Motor neuron (in vitro differentiated cells): ENCODE measurements around the gene NAV2. TPM values are rescaled to one million over a fixed set of nuclear protein-coding genes. Genes with fewer than 3 reads are reported as not detected.

ENCODE experiments used
- ATAC-seq, 8 experiments: fragments of 200-7000 bp; cut with Tn5 transposase; replicated peaks in 6 of 8; 2 replicates each; pipeline ENCODE4 v1.8.0; 2021; ENCODE audit warnings: mild to moderate bottlenecking in 8 of 8, moderate library complexity in 8 of 8
- H3K27ac ChIP-seq, 2 donors: fragments of 250-450 bp; sonication (Bioruptor Pico); 2 replicates each; pipeline ENCODE4 v1.9.0; 2021; ENCODE audit warnings: antibody characterized with exemption in 2 of 2, mild to moderate bottlenecking in 2 of 2, moderate library complexity in 1 of 2
- H3K4me1 ChIP-seq, 2 donors: fragments of 250-450 bp; sonication (Bioruptor Pico); replicated peaks in 1 of 2; 2 replicates each; pipeline ENCODE4 v1.6.1; 2021; ENCODE audit warnings: antibody characterized with exemption in 2 of 2, mild to moderate bottlenecking in 2 of 2, moderate library complexity in 1 of 2
- H3K4me3 ChIP-seq, 5 donors: fragments of 250-450 bp; sonication (Bioruptor Pico); 2 replicates each; pipeline ENCODE4 v1.9.0; 2021; ENCODE audit warnings: antibody characterized with exemption in 5 of 5, mild to moderate bottlenecking in 5 of 5, moderate library complexity in 4 of 5
- WGBS, 10 experiments: fragments of 450-650 bp; shearing (Covaris generic); methylation state at CpG; one replicate each; pipeline ENCODE4 v1.0.0; 2022; 5-methylcytosine and 5-hydroxymethylcytosine counted together
- in situ Hi-C, 9 experiments: fragments of 400-800 bp; cut with MboI; loops; one replicate each; pipeline ENCODE4 v1.15.0; 2021; ENCODE audit warnings: low sequenced_read_pairs in 9 of 9, low pct_unique_long_range_greater_than_20kb in 2 of 9; ENCODE audit not compliant: unreplicated experiment in 9 of 9
- total RNA-seq, 8 experiments: library from RNA; unstranded; fragments of 300-600 nt; gene quantifications; 2 replicates each; pipeline versions ENCODE4 v1.2.3 to v1.2.4, GENCODE V29; 2022

NAV2 gene
- total RNA-seq, 8 experiments from 2014 or later, result 0.54 to 23.0 (median 8.1) TPM

DNA sequence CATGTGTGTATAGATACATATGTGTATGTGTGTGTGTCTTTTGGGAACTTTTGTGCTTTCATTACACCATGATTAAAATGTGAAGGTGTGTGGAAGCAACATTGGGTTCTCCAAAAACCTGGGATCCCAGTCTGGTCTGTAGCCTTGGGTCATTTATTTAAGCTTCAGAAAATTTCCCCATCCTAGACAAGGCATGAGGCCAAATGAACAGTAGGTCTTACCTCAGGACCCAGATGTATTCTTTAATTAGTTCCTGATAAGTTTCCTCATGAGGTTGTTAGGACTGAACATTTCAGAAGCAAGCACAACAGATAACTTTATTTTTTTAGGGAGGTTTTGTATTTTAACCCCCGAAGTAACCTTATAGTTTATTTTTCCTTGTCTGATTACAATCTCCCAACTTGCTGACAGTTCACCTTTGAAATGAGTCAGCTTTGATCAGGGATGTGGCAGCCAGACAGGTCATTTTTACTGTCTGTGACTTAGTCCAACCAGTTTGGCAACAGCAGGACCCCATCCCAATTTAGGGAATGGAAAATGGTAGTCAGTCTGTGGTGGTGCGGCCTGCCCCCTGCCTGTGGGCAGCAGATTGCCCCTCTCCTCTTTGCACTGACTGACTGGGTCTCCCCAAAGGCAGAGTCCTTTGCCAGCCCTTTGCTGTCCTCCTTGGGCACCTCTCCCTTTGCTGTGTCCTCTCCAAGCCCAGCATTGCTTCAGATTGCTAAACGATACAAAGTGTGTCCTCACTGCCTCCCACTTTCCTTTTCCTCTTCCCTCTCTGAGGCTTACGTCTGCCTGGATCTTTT is 88.3 kb downstream of the NAV2 start:
- ATAC-seq, result no peak

DNA sequence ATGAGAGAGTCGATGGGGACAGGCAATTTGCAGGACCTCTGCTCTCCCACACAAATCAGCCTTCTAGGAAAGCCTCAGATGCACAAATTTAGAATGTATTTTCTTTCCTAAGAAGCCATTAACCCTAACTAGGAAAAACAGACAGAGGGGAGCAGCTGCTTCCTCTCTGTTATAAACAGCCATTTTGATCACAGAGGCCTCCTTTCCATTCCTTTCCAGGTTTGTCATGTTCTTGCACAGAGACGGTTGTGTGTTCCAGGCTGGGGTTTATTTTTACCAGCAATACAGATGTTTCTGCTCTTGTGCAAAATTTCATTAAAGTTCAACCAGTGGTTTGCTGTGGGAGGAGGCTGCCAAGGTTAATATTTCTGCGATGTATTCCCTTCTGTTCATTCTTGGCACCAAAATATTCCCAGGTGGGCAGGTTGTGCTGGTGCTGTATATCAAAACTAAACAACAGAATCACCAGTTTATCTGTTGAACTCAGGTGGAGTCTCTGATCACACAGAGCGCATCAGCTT is 90.2 kb downstream of the NAV2 start:
- in situ Hi-C loops, result no loop called here
- WGBS, 10 experiments, result 43 to 100% (median 78%) methylated on average over 1 to 4 of the region's 4 CpGs; no CpG with 5 or more reads in 3 of the 10 experiments
- Histone ChIP-seq H3K4me3 (no peak overlapping the region), H3K4me1 (peaks cover 32 to 46% of the 10 kb centered on the region in 2 donors), H3K27ac (peak overlapping the region in 1 of 2 donors; percentile 1)
- ATAC-seq, result no peak

More for the DNA sequence above, 88.3 kb downstream of the NAV2 start:
- Histone ChIP-seq H3K4me1 (peaks cover 22 to 32% of the 10 kb centered on the region in 2 donors), H3K4me3 (no peak overlapping the region), H3K27ac (no peak overlapping the region)
- 0 to 100% (median 71%) methylated on average over 1 to 4 of the region's 4 CpGs for WGBS, 10 experiments
- in situ Hi-C loops, result no loop called here

DNA sequence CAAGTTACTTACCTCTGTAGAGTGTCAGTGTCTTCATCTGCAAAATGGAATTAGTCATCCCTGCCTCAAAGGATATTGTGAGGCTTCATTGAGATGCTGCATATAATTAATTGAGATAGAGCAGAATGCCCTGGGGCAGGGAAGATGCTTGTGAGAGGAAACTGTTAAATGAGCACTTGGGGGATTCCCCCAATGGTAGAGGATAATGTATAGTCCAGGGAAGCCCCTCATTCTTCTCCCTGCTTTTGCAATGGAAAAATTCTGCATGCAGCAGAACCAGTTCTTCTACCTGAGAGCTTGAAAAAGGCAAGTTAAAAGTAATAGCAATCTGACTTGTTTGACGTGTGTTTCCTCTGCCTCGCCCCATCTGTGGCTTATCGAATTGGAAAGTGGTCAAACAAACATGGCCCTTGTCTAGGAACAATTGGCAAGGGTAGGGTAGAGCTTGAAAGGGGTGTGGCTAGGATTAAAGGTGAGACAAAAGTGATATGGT is 90.9 kb downstream of the NAV2 start:
- Histone ChIP-seq H3K27ac (no peak overlapping the region), H3K4me3 (no peak overlapping the region), H3K4me1 (peaks cover 37 to 52% of the 10 kb centered on the region in 2 donors)
- in situ Hi-C loops, result no loop called here
- no peak for ATAC-seq
- 60 to 100% (median 82%) methylated on average over 1 to 3 of the region's 3 CpGs; no CpG with 5 or more reads in 2 of the 10 experiments for WGBS, 10 experiments

DNA sequence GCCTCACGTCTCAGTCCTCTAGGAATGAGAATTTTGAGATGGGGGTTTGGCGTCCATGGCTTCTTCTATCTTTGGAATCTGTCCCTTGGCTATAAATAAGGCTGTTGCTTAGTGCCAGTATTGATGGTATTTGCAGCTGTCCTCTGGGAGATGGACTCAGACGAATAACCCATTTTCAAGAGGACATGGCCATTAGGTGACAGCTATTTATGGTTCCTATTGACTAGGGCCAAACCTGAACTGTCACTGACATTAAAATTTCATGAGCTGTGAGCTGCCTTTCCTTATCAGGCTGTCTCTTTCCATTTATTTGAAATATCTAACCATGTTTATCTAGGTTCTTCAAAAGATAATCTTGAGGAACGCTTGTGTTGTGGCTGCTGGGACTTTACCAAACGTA is 92.7 kb downstream of the NAV2 start:
- no peak for ATAC-seq
- Histone ChIP-seq H3K4me3 (no peak overlapping the region), H3K27ac (no peak overlapping the region), H3K4me1 (peaks cover 42 to 52% of the 10 kb centered on the region in 2 donors)
- in situ Hi-C loops, result no loop called here
- 20 to 100% (median 69%) methylated on average over 1 to 4 of the region's 5 CpGs; no CpG with 5 or more reads in 1 of the 10 experiments for WGBS, 10 experiments

DNA sequence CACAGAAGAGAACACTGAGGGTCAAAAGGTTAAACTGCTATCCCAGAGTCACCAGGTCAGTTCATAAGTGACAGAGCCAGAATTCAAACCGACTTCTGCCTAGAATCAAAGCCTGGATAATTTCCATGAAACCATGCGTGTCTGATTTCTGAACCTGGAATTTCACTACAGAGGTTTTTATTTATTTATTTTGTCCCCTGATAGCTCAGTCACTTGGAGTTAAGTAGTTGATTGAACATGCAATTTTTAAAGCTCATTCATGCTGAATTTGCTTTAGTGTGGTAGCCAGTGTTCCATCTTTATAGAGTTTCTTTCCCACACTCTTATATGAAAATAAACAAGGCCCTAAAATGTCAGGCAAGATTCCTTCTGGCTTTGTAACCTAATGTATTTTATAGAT is 93.2 kb downstream of the NAV2 start:
- WGBS, 10 experiments, result 33 to 100% (median 50%) methylated on average over 1 to 2 of the region's 2 CpGs; no CpG with 5 or more reads in 3 of the 10 experiments
- Histone ChIP-seq H3K4me1 (peaks cover 46 to 56% of the 10 kb centered on the region in 2 donors), H3K4me3 (no peak overlapping the region), H3K27ac (no peak overlapping the region)
- in situ Hi-C loops, result no loop called here
- ATAC-seq, result no peak

DNA sequence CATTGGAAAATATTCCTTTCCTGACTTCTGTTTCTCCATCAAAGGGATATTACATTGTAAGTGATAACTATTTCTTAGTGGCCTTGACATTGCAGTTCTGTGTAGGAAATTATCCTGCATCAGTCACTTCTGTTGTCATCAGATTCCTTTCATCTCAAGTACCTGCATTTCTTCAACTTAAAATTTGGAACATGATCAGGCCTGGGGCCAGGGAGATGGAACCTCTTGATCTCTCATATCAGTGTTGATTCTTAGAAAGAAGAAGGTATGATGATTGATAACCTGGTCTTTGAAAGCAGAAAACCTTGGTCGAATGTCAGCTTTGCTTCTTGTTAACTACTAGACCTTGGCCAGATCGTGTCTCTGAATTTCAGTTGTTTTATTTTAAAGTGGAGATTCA is 93.6 kb downstream of the NAV2 start:
- 40 to 100% (median 67%) methylated on average over 1 to 2 of the region's 2 CpGs; no CpG with 5 or more reads in 2 of the 10 experiments for WGBS, 10 experiments
- Histone ChIP-seq H3K27ac (no peak overlapping the region), H3K4me3 (no peak overlapping the region), H3K4me1 (peaks cover 50 to 60% of the 10 kb centered on the region in 2 donors)
- ATAC-seq, result no peak
- in situ Hi-C loops, result no loop called here

DNA sequence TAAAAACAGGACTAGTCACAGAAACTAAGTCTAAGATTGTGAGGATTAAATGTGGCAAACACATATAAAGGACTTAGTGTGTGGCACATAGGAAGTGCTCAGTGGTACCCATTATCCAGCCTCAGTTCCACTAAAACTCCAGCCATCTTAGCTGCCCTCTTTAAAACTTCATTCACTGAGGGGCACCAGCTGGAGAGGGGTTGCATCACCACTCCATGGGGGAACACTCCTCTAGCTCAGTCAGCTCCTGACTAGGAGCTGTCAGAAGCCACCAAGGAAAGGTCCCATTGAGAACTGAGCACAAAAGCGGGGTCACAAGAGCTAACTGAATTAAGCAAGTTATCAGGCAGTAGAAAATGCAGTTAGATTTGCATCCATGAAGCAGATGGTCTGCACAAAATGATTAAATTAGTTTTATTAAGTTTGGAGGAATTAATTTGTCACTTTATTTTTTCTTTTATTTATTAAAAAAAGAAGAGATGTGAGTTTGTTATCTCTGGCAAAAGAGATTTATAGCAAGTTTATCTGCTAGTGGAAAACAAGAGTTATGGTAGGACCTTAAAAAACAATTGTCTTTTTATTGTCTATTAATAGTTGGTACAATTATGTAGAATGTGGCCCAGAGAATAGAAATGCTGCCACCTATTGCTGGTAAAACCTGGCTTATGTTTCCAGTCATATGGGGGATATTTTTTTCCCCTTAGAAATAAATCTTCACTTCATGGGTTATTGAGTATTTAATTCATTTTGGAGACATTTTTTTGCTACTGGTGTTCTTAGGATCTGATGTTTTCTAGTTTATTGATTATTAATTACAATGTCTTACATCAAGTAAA is 95.7 kb downstream of the NAV2 start:
- 40 to 100% (median 67%) methylated on average over 1 of the region's 1 CpG; no CpG with 5 or more reads in 7 of the 10 experiments for WGBS, 10 experiments
- Histone ChIP-seq H3K4me3 (no peak overlapping the region), H3K27ac (no peak overlapping the region), H3K4me1 (peaks cover 59 to 73% of the 10 kb centered on the region in 2 donors)
- ATAC-seq, result peak in 2 of 8 experiments; percentile 42 to 45
- in situ Hi-C loops, result no loop called here

DNA sequence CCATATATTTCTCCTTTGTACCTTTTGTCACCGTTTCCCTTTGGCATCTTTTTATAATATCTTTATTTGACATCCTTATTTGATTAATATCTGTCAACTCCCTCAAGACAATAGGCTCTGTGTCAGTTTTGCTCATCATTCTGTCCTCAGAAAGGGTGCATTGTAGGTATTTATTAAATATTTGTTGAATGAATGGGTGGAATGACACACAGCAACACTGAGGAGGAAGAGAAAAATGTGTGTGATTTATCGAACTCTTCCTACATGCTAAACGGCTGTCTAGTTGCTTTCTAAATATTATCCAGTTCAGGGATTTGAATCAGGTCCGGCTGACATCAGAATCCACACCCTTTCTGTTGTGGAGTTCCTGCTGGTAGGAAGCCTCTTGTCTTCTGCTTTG is 98.2 kb downstream of the NAV2 start:
- 21 to 83% (median 42%) methylated on average over 1 to 4 of the region's 4 CpGs; no CpG with 5 or more reads in 1 of the 10 experiments for WGBS, 10 experiments
- Histone ChIP-seq H3K4me3 (no peak overlapping the region), H3K27ac (peak overlapping the region; percentile 32 to 63), H3K4me1 (peaks cover 48 to 61% of the 10 kb centered on the region in 2 donors)
- ATAC-seq, result peak in 1 of 8 experiments; percentile 31
- in situ Hi-C loops, result no loop called here

DNA sequence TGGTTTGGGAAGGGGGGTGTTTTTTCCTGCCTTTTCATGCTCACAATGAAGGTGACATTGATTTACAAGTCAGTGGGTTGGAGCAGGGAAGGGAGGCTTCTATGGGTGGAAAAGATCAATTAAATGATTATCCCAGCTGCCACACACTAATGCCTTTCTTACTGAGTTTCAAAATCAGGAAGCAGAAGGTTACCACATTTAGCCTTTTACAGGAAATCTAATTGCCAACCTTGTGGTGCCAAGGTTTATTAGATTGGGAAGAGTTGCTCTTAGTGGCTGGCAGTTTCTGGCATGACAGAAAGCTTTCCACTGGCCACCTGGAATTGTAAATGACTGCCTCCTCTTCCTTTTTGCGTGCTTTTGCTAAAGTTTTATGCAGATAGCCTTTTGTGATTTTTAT is 98.7 kb downstream of the NAV2 start:
- Histone ChIP-seq H3K27ac (peak overlapping the region; percentile 23 to 32), H3K4me1 (peaks cover 42 to 63% of the 10 kb centered on the region in 2 donors), H3K4me3 (no peak overlapping the region)
- in situ Hi-C loops, result no loop called here
- peak in 5 of 8 experiments; percentile 7 to 54 (median 43) for ATAC-seq
- 50 to 100% (median 60%) methylated on average over 1 of the region's 1 CpG; no CpG with 5 or more reads in 4 of the 10 experiments for WGBS, 10 experiments

DNA sequence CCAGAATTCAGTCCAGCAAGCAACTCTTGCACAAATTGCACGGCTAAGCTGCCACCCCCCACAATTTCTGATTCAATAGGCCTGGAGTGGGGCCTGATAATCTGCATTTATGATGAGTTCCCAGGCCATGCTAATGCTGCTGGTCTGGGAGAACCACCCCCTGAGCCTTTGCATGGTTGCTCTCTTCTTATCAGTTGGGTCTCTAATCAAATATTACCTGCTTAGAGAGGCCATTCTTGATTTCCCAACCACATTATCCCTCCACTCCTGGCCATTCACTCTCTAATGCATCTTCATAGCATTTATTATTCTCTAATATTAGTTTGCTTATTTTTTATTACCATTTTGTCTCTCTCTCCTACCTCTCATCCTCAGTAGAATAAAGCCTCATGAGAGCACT is 99.5 kb downstream of the NAV2 start:
- WGBS, 10 experiments, result 60 to 86% (median 60%) methylated on average over 1 of the region's 1 CpG; no CpG with 5 or more reads in 7 of the 10 experiments
- H3K27ac ChIP-seq, result no peak overlapping the region
- ATAC-seq, result no peak
- H3K4me3 ChIP-seq, result no peak overlapping the region
- H3K4me1 ChIP-seq, result peaks cover 42 to 63% of the 10 kb centered on the region in 2 donors
- in situ Hi-C loops, result no loop called here

DNA sequence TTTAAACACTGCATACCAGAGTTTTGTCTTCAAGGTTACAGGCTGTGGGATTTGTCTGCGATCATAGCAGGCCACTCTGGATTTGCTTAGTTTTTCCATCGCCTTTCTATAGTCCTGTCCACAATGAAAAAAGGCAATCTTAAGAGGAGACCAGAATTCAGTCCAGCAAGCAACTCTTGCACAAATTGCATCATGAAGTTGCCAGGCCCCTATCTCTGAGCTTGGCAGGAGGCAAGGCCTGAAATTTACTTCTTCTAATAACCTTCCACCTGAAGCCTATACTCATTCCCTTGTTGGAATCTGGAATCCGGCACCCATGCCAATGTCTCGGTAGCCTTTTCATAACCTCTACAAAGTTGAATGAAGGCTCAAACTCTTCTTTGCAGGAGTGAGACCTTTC is 100.1 kb downstream of the NAV2 start:
- Histone ChIP-seq H3K27ac (peak overlapping the region in 1 of 2 donors; percentile 37), H3K4me1 (peaks cover 42 to 63% of the 10 kb centered on the region in 2 donors), H3K4me3 (no peak overlapping the region)
- in situ Hi-C loops, result no loop called here
- ATAC-seq, result peak in 2 of 8 experiments; percentile 36
- WGBS, 10 experiments, result 95 to 100% (median 97%) methylated on average over 1 to 4 of the region's 4 CpGs; no CpG with 5 or more reads in 2 of the 10 experiments

DNA sequence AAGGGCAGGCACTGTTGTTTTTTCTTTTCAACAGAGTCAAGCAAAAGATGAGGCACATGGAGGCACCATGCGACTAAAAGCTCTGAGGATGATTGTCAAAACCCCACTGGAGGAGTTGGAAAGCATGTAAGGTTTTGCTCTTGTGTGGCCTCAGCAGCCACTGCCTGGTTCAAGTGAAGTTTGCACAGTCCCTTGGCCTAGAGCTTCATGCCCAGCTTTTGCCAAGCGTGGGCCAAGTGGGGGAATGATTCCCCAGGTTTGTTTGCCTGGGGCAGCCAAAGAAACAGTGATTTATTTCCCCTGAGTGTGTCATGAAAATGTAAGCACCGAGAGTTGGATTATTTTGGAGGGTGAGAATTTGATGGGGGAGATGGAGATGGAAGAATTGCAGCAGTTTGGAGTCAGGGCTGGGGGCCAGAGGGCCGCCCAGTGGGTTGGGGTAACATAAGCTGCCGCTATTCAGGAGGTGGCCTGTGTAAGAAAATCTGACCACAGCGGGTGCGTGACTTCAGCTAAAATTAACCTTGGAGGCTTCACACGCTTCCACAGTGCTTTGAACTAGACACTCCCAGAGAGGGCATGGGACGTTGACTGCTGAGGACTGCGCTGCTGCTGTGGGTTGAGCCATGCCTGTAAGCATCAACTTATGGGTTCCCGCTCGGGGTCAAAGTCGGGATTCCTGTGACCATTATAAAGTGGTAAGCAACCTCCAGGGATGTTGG is 100.7 kb downstream of the NAV2 start:
- 52 to 100% (median 93%) methylated on average over 1 to 9 of the region's 13 CpGs; no CpG with 5 or more reads in 1 of the 10 experiments for WGBS, 10 experiments
- ATAC-seq, result no peak
- Histone ChIP-seq H3K27ac (peak overlapping the region in 1 of 2 donors; percentile 37), H3K4me1 (peaks cover 38 to 58% of the 10 kb centered on the region in 2 donors), H3K4me3 (no peak overlapping the region)
- in situ Hi-C loops, result no loop called here
